OCI-LY7 (cell line): ENCODE data around the gene DENND1B. TPM values are rescaled to one million over a fixed set of nuclear protein-coding genes. Genes with fewer than 3 reads are reported as not detected.

Experiments
- BruUV-seq: library from RNA; stranded (reverse); fragments of 400-500 nt; replicated peaks from 2 replicates; lab custom pipeline; 2021; lab: Mats Ljungman, UMichigan
- CTCF ChIA-PET: fragments of 300-600 bp; sonication (Branson Sonifier 250); formaldehyde crosslinking; loops from one replicate; lab custom pipeline; 2022; ENCODE audit warnings: antibody characterized with exemption; ENCODE audit not compliant: unreplicated experiment; lab: Charles Lee
- POLR2A ChIA-PET: fragments of 300-600 bp; sonication (Branson Sonifier 250); formaldehyde crosslinking; loops from one replicate; lab custom pipeline; 2022; ENCODE audit warnings: antibody characterized with exemption; lab: Charles Lee
- DNase-seq: peaks from one replicate; pipeline ENCODE4 v3.0.0-alpha.2; 2015; ENCODE audit warnings: low spot score
- H2AFZ ChIP-seq: fragments of 200-600 bp; sonication (generic), shearing (Covaris generic); 2 replicates; pipeline ENCODE4 v1.6.1; 2014; ENCODE audit warnings: mild to moderate bottlenecking, antibody characterized with exemption, low read length, moderate library complexity
- H3K27ac ChIP-seq: fragments of 200-600 bp; sonication (generic); 2 replicates; pipeline ENCODE4 v1.5.1; 2014; ENCODE audit warnings: mixed run types, low read depth, mild to moderate bottlenecking, moderate library complexity, low read length, inconsistent platforms; ENCODE audit not compliant: poor library complexity, severe bottlenecking
- H3K36me3 ChIP-seq: fragments of 200-600 bp; sonication (generic); 2 replicates; pipeline ENCODE4 v1.6.1; 2014; ENCODE audit warnings: mild to moderate bottlenecking, antibody characterized with exemption, low read length, moderate library complexity, mixed read lengths; ENCODE audit not compliant: insufficient read depth
- H3K4me1 ChIP-seq: fragments of 200-600 bp; sonication (generic); 2 replicates; pipeline ENCODE4 v1.5.1; 2014; ENCODE audit warnings: mild to moderate bottlenecking, low read length; ENCODE audit not compliant: insufficient read depth, poor library complexity, severe bottlenecking
- H3K4me2 ChIP-seq: fragments of 200-600 bp; sonication (generic); 2 replicates; pipeline ENCODE4 v1.6.1; 2014; ENCODE audit warnings: mild to moderate bottlenecking, low read length
- H3K4me3 ChIP-seq: fragments of 200-600 bp; sonication (generic); 2 replicates; pipeline ENCODE4 v1.5.1; 2014; ENCODE audit warnings: mild to moderate bottlenecking, low read depth, low read length; ENCODE audit not compliant: poor library complexity, severe bottlenecking
- H3K79me2 ChIP-seq: fragments of 200-600 bp; sonication (generic); 2 replicates; pipeline ENCODE4 v1.6.1; 2016; ENCODE audit warnings: low read depth, mild to moderate bottlenecking, low read length, moderate library complexity, mixed read lengths; ENCODE audit not compliant: insufficient read depth
- H3K9me2 ChIP-seq: fragments of 200-600 bp; sonication (generic); 2 replicates; pipeline ENCODE4 v1.6.1; 2016; ENCODE audit warnings: mild to moderate bottlenecking, low read length, mixed read lengths; ENCODE audit not compliant: insufficient read depth
- H3K9me3 ChIP-seq: fragments of 200-600 bp; sonication (generic); 2 replicates; pipeline ENCODE4 v1.6.1; 2014; ENCODE audit warnings: mild to moderate bottlenecking, mixed run types, low read length, mixed read lengths
- H4K20me1 ChIP-seq: fragments of 200-600 bp; sonication (generic); 2 replicates; pipeline ENCODE4 v1.6.1; 2014; ENCODE audit warnings: mild to moderate bottlenecking, antibody characterized with exemption, low read length, moderate library complexity, mixed read lengths; ENCODE audit not compliant: insufficient read depth
- EZH2phosphoT487 ChIP-seq: fragments of 200-600 bp; sonication (generic); IDR thresholded peaks from 2 replicates; pipeline ENCODE4 v1.6.1; 2018; ENCODE audit warnings: low read depth, borderline replicate concordance, mild to moderate bottlenecking, mixed run types, antibody characterized with exemption, low read length, moderate library complexity, mixed read lengths
- intact Hi-C: fragments of 100-400 bp; cut with micrococcal nuclease; formaldehyde crosslinking; loops from one replicate; pipeline ENCODE4 v1.10.0; 2022; ENCODE audit not compliant: unreplicated experiment
- total RNA-seq, 2 experiments: library from RNA; depleted of rRNA in 1 of 2; stranded (reverse); fragments of >200 nt in 1 of 2; shearing (Covaris generic) in 1 of 2; gene quantifications; 2 replicates each; pipeline ENCODE4 v1.2.3, GENCODE V29; 2014 to 2022
- TF ChIP-seq, protein P1 (sequence below): fragments of 200-600 bp; sonication (generic); conservative IDR thresholded peaks from 2 replicates; pipeline ENCODE4 v1.5.1; 2014; ENCODE audit warnings: mild to moderate bottlenecking, antibody characterized with exemption, low read length, moderate library complexity, mixed read lengths

Gene DENND1B
- total RNA-seq, 2 experiments from 2014 or later = 17.4 to 43.0 TPM

DNA sequence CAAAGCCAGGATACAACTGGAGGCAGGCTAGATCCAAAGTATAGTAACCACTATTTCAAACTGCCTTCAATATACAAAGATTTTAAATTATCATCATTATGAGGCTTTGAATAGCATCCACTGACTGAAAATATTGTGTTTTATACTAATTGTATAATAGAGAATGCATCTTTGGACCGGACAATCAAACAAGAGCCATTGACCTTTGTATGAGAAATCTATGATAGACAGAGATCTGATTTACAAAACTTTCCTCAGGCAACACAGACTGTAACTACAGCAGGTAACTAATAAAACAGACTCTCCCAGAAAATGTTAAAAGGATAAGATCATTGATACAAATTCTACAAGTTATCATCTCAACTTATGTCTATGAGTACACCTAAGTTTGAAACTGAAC lies 152.9 kb downstream of the DENND1B start:
- H3K27ac ChIP-seq = no peak overlapping the region
- H3K4me3 ChIP-seq = no peak overlapping the region
- H4K20me1 ChIP-seq = no peaks in the 10 kb centered on the region
- ChIA-PET CTCF (no interaction called here), POLR2A (interaction anchor here (0.6 kb wide), 1 partner anchor 11 kb away, joined by 4 read pairs; no protein-coding TSS in a partner anchor)
- H3K9me2 ChIP-seq = no peaks in the 10 kb centered on the region
- no peak for TF ChIP-seq EZH2phosphoT487
- TF ChIP-seq, protein P1, sequence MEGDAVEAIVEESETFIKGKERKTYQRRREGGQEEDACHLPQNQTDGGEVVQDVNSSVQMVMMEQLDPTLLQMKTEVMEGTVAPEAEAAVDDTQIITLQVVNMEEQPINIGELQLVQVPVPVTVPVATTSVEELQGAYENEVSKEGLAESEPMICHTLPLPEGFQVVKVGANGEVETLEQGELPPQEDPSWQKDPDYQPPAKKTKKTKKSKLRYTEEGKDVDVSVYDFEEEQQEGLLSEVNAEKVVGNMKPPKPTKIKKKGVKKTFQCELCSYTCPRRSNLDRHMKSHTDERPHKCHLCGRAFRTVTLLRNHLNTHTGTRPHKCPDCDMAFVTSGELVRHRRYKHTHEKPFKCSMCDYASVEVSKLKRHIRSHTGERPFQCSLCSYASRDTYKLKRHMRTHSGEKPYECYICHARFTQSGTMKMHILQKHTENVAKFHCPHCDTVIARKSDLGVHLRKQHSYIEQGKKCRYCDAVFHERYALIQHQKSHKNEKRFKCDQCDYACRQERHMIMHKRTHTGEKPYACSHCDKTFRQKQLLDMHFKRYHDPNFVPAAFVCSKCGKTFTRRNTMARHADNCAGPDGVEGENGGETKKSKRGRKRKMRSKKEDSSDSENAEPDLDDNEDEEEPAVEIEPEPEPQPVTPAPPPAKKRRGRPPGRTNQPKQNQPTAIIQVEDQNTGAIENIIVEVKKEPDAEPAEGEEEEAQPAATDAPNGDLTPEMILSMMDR = no peak
- H3K4me1 ChIP-seq = peaks cover 10% of the 10 kb centered on the region
- H3K4me2 ChIP-seq = no peak overlapping the region
- H3K79me2 ChIP-seq = no peaks in the 10 kb centered on the region
- H3K36me3 ChIP-seq = no peaks in the 10 kb centered on the region
- H2AFZ ChIP-seq = no peak overlapping the region
- no TSS peak for BruUV-seq
- intact Hi-C loops = no loop called here
- DNase-seq = no peak
- H3K9me3 ChIP-seq = no peaks in the 10 kb centered on the region

DNA sequence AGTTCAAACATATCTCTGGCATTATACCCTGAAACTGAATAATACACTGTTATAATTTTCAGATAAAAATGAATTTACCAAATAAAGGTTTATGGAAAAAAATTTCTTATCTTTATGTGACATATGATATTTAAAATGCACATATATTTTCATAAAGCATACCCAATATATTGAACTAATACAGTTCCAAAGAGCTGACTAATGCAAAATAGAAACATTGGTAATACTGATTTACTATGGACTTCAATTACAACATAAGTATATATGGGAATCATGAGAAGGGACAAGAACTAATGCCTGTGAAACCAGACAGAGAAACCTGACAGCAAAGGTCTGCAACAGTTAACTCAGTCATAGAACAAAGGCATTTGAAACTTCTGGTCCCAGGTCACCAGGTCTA lies 153.5 kb downstream of the DENND1B start:
- no peaks in the 10 kb centered on the region for H3K9me3 ChIP-seq
- no peak for DNase-seq
- no peak overlapping the region for H2AFZ ChIP-seq
- POLR2A ChIA-PET = interaction anchor here (0.7 kb wide), 1 partner anchor 237 kb away, joined by 3 read pairs; no protein-coding TSS in a partner anchor
- BruUV-seq = no TSS peak
- no peaks in the 10 kb centered on the region for H4K20me1 ChIP-seq
- H3K4me3 ChIP-seq = no peak overlapping the region
- H3K79me2 ChIP-seq = no peaks in the 10 kb centered on the region
- no peaks in the 10 kb centered on the region for H3K9me2 ChIP-seq
- H3K4me2 ChIP-seq = no peak overlapping the region
- CTCF ChIA-PET = interaction anchor here (1.1 kb wide), 1 partner anchor 139 kb away, joined by 3 read pairs; no protein-coding TSS in a partner anchor
- no peaks in the 10 kb centered on the region for H3K36me3 ChIP-seq
- peaks cover 10% of the 10 kb centered on the region for H3K4me1 ChIP-seq
- intact Hi-C loops = no loop called here
- TF ChIP-seq EZH2phosphoT487 = no peak
- TF ChIP-seq, protein P1 = no peak
- no peak overlapping the region for H3K27ac ChIP-seq

DNA sequence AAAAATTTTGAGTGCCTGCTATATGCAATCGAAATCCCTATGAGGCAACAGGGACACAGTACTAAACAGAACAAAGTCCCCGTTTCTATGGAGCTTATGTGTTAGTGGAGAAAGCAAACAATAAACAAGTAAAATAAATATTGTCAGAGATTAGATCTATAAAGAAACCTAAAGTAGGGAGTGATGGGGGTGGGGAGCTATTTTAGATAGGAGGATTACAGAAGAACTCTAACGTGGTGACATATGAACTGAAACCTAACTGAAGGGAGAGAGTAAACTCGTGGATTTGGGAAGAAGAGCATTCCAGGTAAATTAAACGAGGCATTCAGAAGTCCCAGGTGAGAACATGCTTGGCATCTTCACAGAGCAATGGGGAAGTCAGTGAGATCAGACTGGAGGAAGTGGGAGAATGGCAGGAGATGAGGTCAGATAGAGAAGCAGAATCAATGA lies 154.5 kb downstream of the DENND1B start:
- no peak for TF ChIP-seq EZH2phosphoT487
- TF ChIP-seq, protein P1 = no peak
- DNase-seq = no peak
- Histone ChIP-seq H4K20me1 (no peaks in the 10 kb centered on the region), H3K36me3 (no peaks in the 10 kb centered on the region), H3K4me3 (no peak overlapping the region), H2AFZ (no peak overlapping the region), H3K4me1 (peaks cover 10% of the 10 kb centered on the region), H3K9me2 (no peaks in the 10 kb centered on the region), H3K4me2 (no peak overlapping the region), H3K79me2 (no peaks in the 10 kb centered on the region), H3K27ac (no peak overlapping the region), H3K9me3 (no peaks in the 10 kb centered on the region)
- CTCF ChIA-PET = interaction anchor here (1.1 kb wide), 1 partner anchor 140 kb away, joined by 3 read pairs; no protein-coding TSS in a partner anchor
- POLR2A ChIA-PET = interaction anchor here (0.6 to 0.9 kb wide), 2 partner anchors 13 to 15 kb away, joined by 3 to 4 read pairs; no protein-coding TSS in a partner anchor
- no TSS peak for BruUV-seq
- intact Hi-C loops = no loop called here
